Naive B cell (primary cell): ENCODE measurements around the gene JUP. TPM values are rescaled to one million over a fixed set of nuclear protein-coding genes. Genes with fewer than 3 reads are reported as not detected.

Experiments used
- ATAC-seq, 2 donors: fragments of 150-1000 bp; cut with Tn5 transposase; 2 replicates each; pipeline ENCODE4 v1.10.0; 2021; ENCODE audit warnings: low read depth in 2 of 2, mild to moderate bottlenecking in 2 of 2, moderate library complexity in 2 of 2
- DNase-seq: peaks from one replicate; pipeline ENCODE4 v3.0.0; 2022
- H3K27ac Mint-ChIP-seq, 6 donors: one replicate each; pipeline ENCODE4 v1.8.0; 2020 to 2022; ENCODE audit warnings: mild to moderate bottlenecking in 6 of 6, mixed read lengths in 6 of 6, moderate library complexity in 5 of 6, inconsistent platforms in 2 of 6
- H3K27me3 Mint-ChIP-seq, 3 donors: one replicate each; pipeline ENCODE4 v1.8.0; 2021 to 2022; ENCODE audit warnings: mixed read lengths in 3 of 3, mild to moderate bottlenecking in 1 of 3
- H3K36me3 Mint-ChIP-seq, 2 donors: one replicate each; pipeline ENCODE4 v1.8.0; 2020 to 2022; ENCODE audit warnings: mixed read lengths in 2 of 2, inconsistent platforms in 1 of 2, mild to moderate bottlenecking in 1 of 2
- H3K4me1 Mint-ChIP-seq, 3 donors: one replicate each; pipeline ENCODE4 v1.8.0; 2020 to 2022; ENCODE audit warnings: mixed read lengths in 3 of 3, inconsistent platforms in 1 of 3, mild to moderate bottlenecking in 1 of 3, moderate library complexity in 1 of 3
- H3K4me3 Mint-ChIP-seq, 8 donors: one replicate each; pipeline ENCODE4 v1.8.0; 2020 to 2022; ENCODE audit warnings: mild to moderate bottlenecking in 8 of 8, mixed read lengths in 8 of 8, moderate library complexity in 8 of 8, inconsistent platforms in 2 of 8
- H3K9me3 Mint-ChIP-seq, 7 donors: one replicate each; pipeline ENCODE4 v1.8.0; 2020 to 2022; ENCODE audit warnings: mixed read lengths in 7 of 7, mild to moderate bottlenecking in 5 of 7, inconsistent platforms in 2 of 7, moderate library complexity in 1 of 7
- polyA plus RNA-seq, 6 donors: library from polyadenylated mRNA; unstranded; fragments of 300-500 nt; fragmentation: Illumina TruSeq; gene quantifications; one replicate each; pipeline ENCODE4 v1.2.3, GENCODE V29; 2021; ENCODE audit warnings: low read depth in 6 of 6

Gene JUP
- polyA plus RNA-seq, 6 donors from 2014 or later, result 32.9 to 123 (median 51.0) TPM

DNA sequence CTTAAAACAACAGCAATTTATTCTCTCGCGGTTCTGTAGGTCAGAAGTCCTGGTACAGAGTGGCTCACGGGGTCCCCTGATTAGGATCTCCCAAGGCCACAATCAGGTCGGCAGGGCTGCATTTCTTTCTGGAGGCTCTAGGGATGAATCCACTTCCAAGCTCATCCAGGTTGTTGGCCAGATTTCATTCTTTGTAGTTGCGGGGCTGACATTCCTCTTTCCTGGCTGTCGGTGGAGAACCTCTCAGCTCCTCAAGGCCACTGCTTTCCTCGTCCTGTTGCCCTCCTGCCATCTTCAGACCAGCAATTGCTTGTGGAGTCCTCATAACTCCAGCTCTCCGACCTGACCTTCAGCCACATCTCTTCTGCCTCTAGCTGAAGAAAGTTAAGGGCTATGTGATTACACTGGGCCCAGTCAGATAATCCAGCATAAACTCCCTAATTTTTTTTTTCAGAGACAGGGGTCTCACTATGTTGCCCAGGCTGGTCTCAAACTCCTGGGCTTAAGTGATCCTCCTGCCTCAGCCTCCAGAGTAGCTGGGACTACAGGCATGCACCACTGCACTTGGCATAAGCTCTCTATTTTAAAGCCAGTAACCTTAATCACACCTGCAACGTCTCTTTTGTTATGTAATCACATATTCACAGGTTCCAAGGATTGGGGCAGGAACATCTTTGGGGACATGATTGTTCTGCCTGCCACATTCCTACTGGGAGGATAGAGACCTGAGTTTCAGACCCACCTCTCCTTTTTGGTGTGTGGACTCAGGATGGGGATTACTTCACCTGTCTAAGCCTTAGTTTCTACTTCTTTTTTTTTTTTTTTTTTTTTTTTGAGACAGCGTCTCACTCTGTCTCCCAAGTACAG, 78.5 kb downstream of the JUP start:
- peaks cover 7 to 28% (median 28%) of the 10 kb centered on the region in 3 donors for H3K27me3 Mint-ChIP-seq
- H3K27ac Mint-ChIP-seq, result peak overlapping the region in 1 of 6 donors; percentile 65
- DNase-seq (no peak), ATAC-seq (no peak)
- peaks cover 0 to 3% (median 0%) of the 10 kb centered on the region in 7 donors for H3K9me3 Mint-ChIP-seq
- no peaks in the 10 kb centered on the region for H3K36me3 Mint-ChIP-seq
- no peaks in the 10 kb centered on the region for H3K4me1 Mint-ChIP-seq
- H3K4me3 Mint-ChIP-seq, result no peak overlapping the region

DNA sequence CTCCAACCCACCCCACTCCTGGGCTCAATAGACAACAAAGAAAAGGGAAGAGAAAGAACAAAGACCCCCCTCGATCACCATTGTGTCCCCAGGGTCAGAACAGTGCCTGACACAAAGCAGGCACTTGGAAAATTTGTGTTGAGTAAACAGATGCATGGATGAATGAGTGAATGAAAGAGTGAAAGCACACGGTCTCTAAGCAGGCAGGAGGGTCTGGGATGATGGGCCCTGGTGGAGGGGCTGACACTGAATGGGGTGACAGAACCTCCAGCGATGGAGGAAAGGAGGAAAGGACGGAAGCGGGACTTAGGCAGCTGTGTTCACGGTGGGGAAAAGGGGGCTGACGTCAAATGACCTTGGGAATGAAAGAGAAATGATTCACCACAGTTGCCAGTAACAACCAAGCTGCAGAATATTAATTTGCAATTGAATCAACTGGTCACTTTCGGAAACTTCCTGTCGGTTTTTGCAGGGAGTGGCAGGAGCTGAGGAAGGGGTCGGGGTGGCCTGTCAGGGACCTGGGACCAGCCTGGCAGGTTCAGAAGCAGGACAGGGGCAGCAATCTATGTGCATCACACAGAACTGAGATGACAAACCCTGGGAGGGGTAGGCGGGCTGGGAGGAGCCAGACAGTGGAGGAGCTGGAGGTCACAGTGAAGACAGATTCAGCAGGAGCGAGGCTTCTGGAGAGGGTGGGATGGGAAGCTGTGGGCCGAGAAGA, 81.1 kb downstream of the JUP start:
- Mint-ChIP-seq H3K9me3 (peaks cover 0 to 3% (median 0%) of the 10 kb centered on the region in 7 donors), H3K27me3 (peaks cover 0 to 21% (median 15%) of the 10 kb centered on the region in 3 donors), H3K36me3 (no peaks in the 10 kb centered on the region), H3K27ac (no peak overlapping the region), H3K4me1 (no peaks in the 10 kb centered on the region), H3K4me3 (no peak overlapping the region)
- no peak for DNase-seq
- no peak for ATAC-seq

Other genes with a start within 250 kb of the JUP start
- gene KRT9, start 214.7 kb downstream of the JUP start, polyA plus RNA-seq, result not detected
- gene KRT14, start 199.8 kb downstream of the JUP start, polyA plus RNA-seq, result not detected
- gene KRT16, start 173.9 kb downstream of the JUP start, polyA plus RNA-seq, result not detected
- gene KRT17, start 162.1 kb downstream of the JUP start, polyA plus RNA-seq, result not detected
- gene EIF1, start 97.8 kb downstream of the JUP start, polyA plus RNA-seq, result 1,000 to 10,000 TPM; 1,122 to 1,685 (median 1,504) TPM
- gene GAST, start 74.4 kb downstream of the JUP start, polyA plus RNA-seq, result not detected
- gene HAP1, start 52.1 kb downstream of the JUP start, polyA plus RNA-seq, result not detected
- gene P3H4, start 25.2 kb upstream of the JUP start, polyA plus RNA-seq, result 1 to 10 TPM in 2 of 6 donors, under 1 TPM in 4; 0.39 to 2.9 (median 0.87) TPM
- not detected for gene FKBP10, start 26.3 kb upstream of the JUP start, polyA plus RNA-seq
- gene NT5C3B, start 49.5 kb upstream of the JUP start, polyA plus RNA-seq, result 10 to 100 TPM; 28.9 to 49.8 (median 37.8) TPM
- gene KLHL10, start 51.1 kb upstream of the JUP start, polyA plus RNA-seq, result not detected
- gene KLHL11, start 78.7 kb upstream of the JUP start, polyA plus RNA-seq, result 1 to 10 TPM; 3.6 to 9.8 (median 6.7) TPM
- 10 to 100 TPM; 34.0 to 63.5 (median 49.8) TPM for gene ACLY, start 132.2 kb upstream of the JUP start, polyA plus RNA-seq
- under 1 TPM in 4 of 6 donors, not detected in 2; 0.17 to 0.60 (median 0.37) TPM for gene ODAD4, start 143.9 kb upstream of the JUP start, polyA plus RNA-seq
- 10 to 100 TPM; 27.5 to 42.4 (median 34.8) TPM for gene CNP, start 180.1 kb upstream of the JUP start, polyA plus RNA-seq
- 10 to 100 TPM; 33.4 to 98.0 (median 77.4) TPM for gene DNAJC7, start 230.7 kb upstream of the JUP start, polyA plus RNA-seq
- gene NKIRAS2, start 233.4 kb upstream of the JUP start, polyA plus RNA-seq, result 10 to 100 TPM; 25.0 to 42.1 (median 36.1) TPM